Measurements from ENCODE around the gene ICAM3. TPM values are rescaled to one million over a fixed set of nuclear protein-coding genes. Genes with fewer than 3 reads are reported as not detected.

The ICAM3 gene
- total and polyA plus RNA-seq, 2 of the 4 experiments (the other 2 are of a cell fraction) = 6.6 to 11.7 TPM

DNA sequence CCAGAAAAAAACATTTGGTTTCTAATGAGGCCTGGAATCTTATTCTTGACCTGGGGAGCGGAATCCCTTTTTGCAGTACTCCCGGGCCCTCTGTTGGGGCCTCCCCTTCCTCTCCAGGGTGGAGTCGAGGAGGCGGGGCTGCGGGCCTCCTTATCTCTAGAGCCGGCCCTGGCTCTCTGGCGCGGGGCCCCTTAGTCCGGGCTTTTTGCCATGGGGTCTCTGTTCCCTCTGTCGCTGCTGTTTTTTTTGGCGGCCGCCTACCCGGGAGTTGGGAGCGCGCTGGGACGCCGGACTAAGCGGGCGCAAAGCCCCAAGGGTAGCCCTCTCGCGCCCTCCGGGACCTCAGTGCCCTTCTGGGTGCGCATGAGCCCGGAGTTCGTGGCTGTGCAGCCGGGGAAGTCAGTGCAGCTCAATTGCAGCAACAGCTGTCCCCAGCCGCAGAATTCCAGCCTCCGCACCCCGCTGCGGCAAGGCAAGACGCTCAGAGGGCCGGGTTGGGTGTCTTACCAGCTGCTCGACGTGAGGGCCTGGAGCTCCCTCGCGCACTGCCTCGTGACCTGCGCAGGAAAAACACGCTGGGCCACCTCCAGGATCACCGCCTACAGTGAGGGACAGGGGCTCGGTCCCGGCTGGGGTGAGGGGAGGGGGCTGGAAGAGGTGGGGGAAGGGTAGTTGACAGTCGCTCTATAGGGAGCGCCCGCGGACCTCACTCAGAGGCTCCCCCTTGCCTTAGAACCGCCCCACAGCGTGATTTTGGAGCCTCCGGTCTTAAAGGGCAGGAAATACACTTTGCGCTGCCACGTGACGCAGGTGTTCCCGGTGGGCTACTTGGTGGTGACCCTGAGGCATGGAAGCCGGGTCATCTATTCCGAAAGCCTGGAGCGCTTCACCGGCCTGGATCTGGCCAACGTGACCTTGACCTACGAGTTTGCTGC is 52.4 kb downstream of the ICAM3 start, which contains the start of gene ICAM4:
Gene ICAM4, plus strand, starts transcription at position 153 of the 935 bp plus-strand sequence. Its CDS starts 58 bp downstream, at position 211.
- in situ Hi-C loops (cut with MboI; ENCODE audit: low sequenced_read_pairs) = no loop called here
- Histone ChIP-seq H3K56ac (ENCODE audit: extremely low read depth, insufficient read depth, low read length) (no peak within 1 kb of the TSS), H3K9me3 (ENCODE audit: control insufficient read depth, insufficient read depth, low read length) (no peaks in the 10 kb centered on the region), H3K36me3 (ENCODE audit: control insufficient read depth, insufficient read depth, low read length) (peaks cover 2% of the 10 kb centered on the region; the same call in 1 of the 2 replicates), H3K18ac (ENCODE audit: low read depth, low read length) (peak within 1 kb of the TSS; percentile 47), H3K79me1 (ENCODE audit: low read depth in 1 of 2, low read length in 2 of 2) (no peaks in the 10 kb centered on the region), H2AFZ (replicated peaks; ENCODE audit: low read length, poor library complexity) (peak within 1 kb of the TSS; percentile 81), H4K8ac (ENCODE audit: low read depth in 2 of 2, low read length in 2 of 2) (peak within 1 kb of the TSS; percentile 0 to 79; a peak in 3 of 4 replicates), H3K9me1 (ENCODE audit: insufficient read depth, low read length) (peaks cover 12% of the 10 kb centered on the region), H2BK5ac (ENCODE audit: low read depth, low read length, poor library complexity, severe bottlenecking) (peak within 1 kb of the TSS; percentile 21), H4K20me1 (ENCODE audit: insufficient read depth, low read length) (no peaks in the 10 kb centered on the region), H2AK5ac (ENCODE audit: low read depth, low read length) (peak within 1 kb of the TSS; percentile 20; the same call in 1 of the 2 replicates), H3K4me2 (ENCODE audit: low read depth, low read length) (peak within 1 kb of the TSS; percentile 13), H3K23ac (ENCODE audit: low read depth, low read length) (no peak within 1 kb of the TSS), H3K4me3 (ENCODE audit: insufficient read depth, low read depth, low read length) (no peak within 1 kb of the TSS), H3K14ac (replicated peaks; ENCODE audit: low read depth, low read length) (peak within 1 kb of the TSS; percentile 29), H3K4ac (ENCODE audit: low read depth, low read length) (peak within 1 kb of the TSS; percentile 30), H3K9ac (ENCODE audit: low read depth, low read length) (0 out of 2 replicates have a peak within 1 kb of the TSS, but pooled peaks have one; percentile 9), H2BK120ac (ENCODE audit: low read depth, low read length) (peak within 1 kb of the TSS; percentile 10; the same call in 1 of the 2 replicates), H3K27me3 (ENCODE audit: control insufficient read depth, insufficient read depth, low read length) (no peaks in the 10 kb centered on the region; the same call in 1 of the 2 replicates), H3K4me1 (ENCODE audit: control insufficient read depth, insufficient read depth, low read length) (peaks cover 24% of the 10 kb centered on the region), H2BK15ac (ENCODE audit: low read depth, low read length) (no peak within 1 kb of the TSS; the same call in 2 of the 3 replicates), H4K5ac (ENCODE audit: low read depth, low read length) (peak within 1 kb of the TSS; percentile 54; the same call in 1 of the 2 replicates), H4K91ac (ENCODE audit: insufficient read depth, low read depth, low read length) (peak within 1 kb of the TSS; percentile 63; the same call in 1 of the 2 replicates), H2AK9ac (replicated peaks; ENCODE audit: low read depth, low read length, poor library complexity) (peak within 1 kb of the TSS; percentile 25), H3K27ac (ENCODE audit: insufficient read depth, low read length) (peak within 1 kb of the TSS; percentile 51; the same call in 1 of the 2 replicates), H2BK20ac (ENCODE audit: low read depth, low read length) (peak within 1 kb of the TSS; percentile 45; the same call in 1 of the 2 replicates)
- CTCF ChIA-PET = interaction anchor here (2.1 kb wide), 1 partner anchor 102 kb away, joined by 5 read pairs; no protein-coding TSS in a partner anchor
- intact Hi-C loops (cut with micrococcal nuclease) = no loop called here
- dilution Hi-C loops (cut with HindIII; ENCODE audit: low sequenced_read_pairs, unreplicated experiment) = no loop called here
- ATAC-seq (ENCODE audit: low read depth) (no peak; the same call in 1 of the 2 replicates), DNase-seq (peak; percentile 29)
- POLR2A ChIA-PET (ENCODE audit: unreplicated experiment) = interaction anchor here (0.6 kb wide), 1 partner anchor 48 kb away, joined by 3 read pairs; no protein-coding TSS in a partner anchor
- peak; percentile 65; the same call in 1 of the 2 replicates for TF ChIP-seq MAZ (IDR thresholded peaks at IDR 0.05; ENCODE audit: borderline replicate concordance, low read depth, low read length)
- TF ChIP-seq MAFK (IDR thresholded peaks at IDR 0.05; ENCODE audit: low read depth, low read length) = no peak
- WGBS, 2 experiments (ENCODE audit: extremely low coverage in 2 of 2, insufficient read length in 1 of 2) = 26% methylated on average over 30 of the region's 59 CpGs; no CpG with 5 or more reads in 1 of the 2 experiments
- no TSS peak for BruUV-seq (replicated peaks)
